ENCODE results near the gene MTFR1L. TPM values are rescaled to one million over a fixed set of nuclear protein-coding genes. Genes with fewer than 3 reads are reported as not detected.

Gene MTFR1L
- total RNA-seq, 1 donor from 2014 or later: 20.9 TPM

DNA sequence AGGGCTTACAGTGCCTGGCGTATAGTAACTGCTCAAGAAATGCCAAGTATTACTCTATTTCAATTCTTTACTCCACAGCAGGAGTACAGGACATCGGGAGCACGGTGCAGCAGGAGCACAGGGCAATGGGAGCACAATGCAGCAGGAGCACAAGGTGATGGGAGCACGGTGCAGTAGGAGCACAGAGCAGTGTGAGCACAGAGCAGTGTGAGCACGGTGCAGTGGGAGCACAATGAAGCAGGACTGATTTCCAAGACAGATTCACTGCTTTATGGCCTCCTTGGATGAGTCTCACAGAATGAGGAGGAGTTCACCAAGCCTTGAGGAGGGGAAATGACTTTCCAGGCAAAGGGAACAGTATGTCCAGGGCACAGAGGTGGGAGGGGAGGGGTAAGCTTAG lies 60.8 kb downstream of the MTFR1L start:
- H3K4me3 ChIP-seq: no peak overlapping the region
- intact Hi-C loops (cut with DNase I): no loop called here
- peaks cover 0 to 4% of the 10 kb centered on the region in 2 donors for H3K4me1 ChIP-seq
- H3K27ac ChIP-seq: no peak overlapping the region
- DNase-seq (ENCODE audit: low spot score in 2 of 2): no peak
- H3K9me3 ChIP-seq: no peaks in the 10 kb centered on the region
- TF ChIP-seq, protein P1, sequence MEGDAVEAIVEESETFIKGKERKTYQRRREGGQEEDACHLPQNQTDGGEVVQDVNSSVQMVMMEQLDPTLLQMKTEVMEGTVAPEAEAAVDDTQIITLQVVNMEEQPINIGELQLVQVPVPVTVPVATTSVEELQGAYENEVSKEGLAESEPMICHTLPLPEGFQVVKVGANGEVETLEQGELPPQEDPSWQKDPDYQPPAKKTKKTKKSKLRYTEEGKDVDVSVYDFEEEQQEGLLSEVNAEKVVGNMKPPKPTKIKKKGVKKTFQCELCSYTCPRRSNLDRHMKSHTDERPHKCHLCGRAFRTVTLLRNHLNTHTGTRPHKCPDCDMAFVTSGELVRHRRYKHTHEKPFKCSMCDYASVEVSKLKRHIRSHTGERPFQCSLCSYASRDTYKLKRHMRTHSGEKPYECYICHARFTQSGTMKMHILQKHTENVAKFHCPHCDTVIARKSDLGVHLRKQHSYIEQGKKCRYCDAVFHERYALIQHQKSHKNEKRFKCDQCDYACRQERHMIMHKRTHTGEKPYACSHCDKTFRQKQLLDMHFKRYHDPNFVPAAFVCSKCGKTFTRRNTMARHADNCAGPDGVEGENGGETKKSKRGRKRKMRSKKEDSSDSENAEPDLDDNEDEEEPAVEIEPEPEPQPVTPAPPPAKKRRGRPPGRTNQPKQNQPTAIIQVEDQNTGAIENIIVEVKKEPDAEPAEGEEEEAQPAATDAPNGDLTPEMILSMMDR (IDR thresholded peaks at IDR 0.05): no peak
- no peaks in the 10 kb centered on the region for H3K27me3 ChIP-seq
- no peaks in the 10 kb centered on the region for H3K36me3 ChIP-seq

DNA sequence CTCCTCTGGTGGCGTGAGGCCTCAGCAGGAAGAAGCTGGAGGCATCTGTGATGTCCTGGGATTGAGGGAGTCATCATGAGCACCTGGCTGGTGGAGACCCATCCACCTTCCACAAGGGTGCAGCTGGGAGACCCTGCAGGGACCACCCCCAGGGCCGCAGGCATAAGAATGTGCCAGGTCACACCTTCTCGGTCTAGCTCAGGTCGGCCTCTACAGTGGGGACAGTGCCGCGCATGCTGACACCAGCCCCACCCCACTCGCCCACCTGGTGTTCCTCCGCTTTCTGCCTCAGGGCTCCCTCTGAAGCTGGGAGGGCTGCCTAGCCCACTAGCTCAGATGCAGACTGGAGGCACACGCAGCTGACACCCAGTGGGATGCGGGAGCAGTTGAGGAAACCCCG lies 61.5 kb downstream of the MTFR1L start:
- Histone ChIP-seq H3K36me3 (no peaks in the 10 kb centered on the region), H3K4me3 (no peak overlapping the region), H3K9me3 (no peaks in the 10 kb centered on the region), H3K27me3 (no peaks in the 10 kb centered on the region), H3K27ac (no peak overlapping the region), H3K4me1 (no peaks in the 10 kb centered on the region)
- TF ChIP-seq, protein P1 (IDR thresholded peaks at IDR 0.05): no peak
- intact Hi-C loops (cut with DNase I): no loop called here
- DNase-seq (ENCODE audit: low spot score in 2 of 2): no peak

Other genes with a start within 250 kb of the MTFR1L start
- gene MAN1C1, start 203.2 kb upstream of the MTFR1L start, total RNA-seq: 14.3 TPM
- 208 TPM for gene SELENON, start 19.8 kb upstream of the MTFR1L start, total RNA-seq
- not detected for gene AUNIP, start 39.5 kb downstream of the MTFR1L start, total RNA-seq
- gene PAQR7, start 55.8 kb downstream of the MTFR1L start, total RNA-seq: 6.9 TPM
- 16.8 TPM for gene STMN1, start 86.5 kb downstream of the MTFR1L start, total RNA-seq
- 1.3 TPM for gene PAFAH2, start 178.1 kb downstream of the MTFR1L start, total RNA-seq
- gene EXTL1, start 201.8 kb downstream of the MTFR1L start, total RNA-seq: 0.85 TPM
- not detected for gene SLC30A2, start 226.2 kb downstream of the MTFR1L start, total RNA-seq
- not detected for gene TRIM63, start 247.7 kb downstream of the MTFR1L start, total RNA-seq

All from ascending aorta (tissue), 2 donors.